ENCODE measurements around the gene MATR3. TPM values are rescaled to one million over a fixed set of nuclear protein-coding genes. Genes with fewer than 3 reads are reported as not detected.

MATR3 gene
- total and polyA plus RNA-seq, 2 of the 4 experiments (the other 2 are of a cell fraction) = 81.4 to 367 TPM

Small RNA genes lying within 50 kb of the gene (microRNA-seq; reads per million reads assigned to microRNA genes)
- not detected for gene RNA5SP195 (ENCODE audit: insufficient read depth, insufficient read length)
- gene SNORA74A (ENCODE audit: insufficient read depth, insufficient read length) = 72.3 reads per million, percentile 79 among the genes with 10 or more reads in this experiment
- not detected for gene SNORA74D (ENCODE audit: insufficient read depth, insufficient read length)

Small RNA genes lying within 50 kb of the gene (small RNA-seq; reads per million reads assigned to genes)
- gene RNA5SP195 = 0 reads per million in 5 experiments
- gene SNORA74A = 36.2 to 625 (median 182) reads per million in 5 experiments
- gene SNORA74D = 44.7 to 4,605 (median 117) reads per million in 5 experiments

Other genes starting within 250 kb of the MATR3 start
- gene SIL1, start 95.4 kb upstream of the MATR3 start, total RNA-seq (2012; rRNA removed) = 56.1 and 61.4 TPM in 2 replicates
- 66.0 and 80.7 TPM in 2 replicates for gene SIL1, start 95.4 kb upstream of the MATR3 start, polyA plus RNA-seq (2012; rRNA removed)
- 41.9 and 95.0 TPM in 2 replicates for gene PAIP2, start 48.1 kb downstream of the MATR3 start, total RNA-seq (2012; rRNA removed)
- gene PAIP2, start 48.1 kb downstream of the MATR3 start, polyA plus RNA-seq (2012; rRNA removed) = 48.8 and 59.5 TPM in 2 replicates
- not detected in 2 replicates for gene SLC23A1, start 89.6 kb downstream of the MATR3 start, total RNA-seq (2012; rRNA removed)
- not detected in 2 replicates for gene SLC23A1, start 89.6 kb downstream of the MATR3 start, polyA plus RNA-seq (2012; rRNA removed)
- not detected in 2 replicates for gene MZB1, start 96.2 kb downstream of the MATR3 start, total RNA-seq (2012; rRNA removed)
- gene MZB1, start 96.2 kb downstream of the MATR3 start, polyA plus RNA-seq (2012; rRNA removed) = not detected in 2 replicates
- under 0.01 TPM in 2 replicates for gene PROB1, start 101.4 kb downstream of the MATR3 start, total RNA-seq (2012; rRNA removed)
- gene PROB1, start 101.4 kb downstream of the MATR3 start, polyA plus RNA-seq (2012; rRNA removed) = 0.36 and 0.38 TPM in 2 replicates
- 4.3 and 4.4 TPM in 2 replicates for gene SPATA24, start 110.3 kb downstream of the MATR3 start, total RNA-seq (2012; rRNA removed)
- 3.8 and 4.1 TPM in 2 replicates for gene SPATA24, start 110.3 kb downstream of the MATR3 start, polyA plus RNA-seq (2012; rRNA removed)
- 9.2 and 11.1 TPM in 2 replicates for gene DNAJC18, start 145.8 kb downstream of the MATR3 start, total RNA-seq (2012; rRNA removed)
- 6.3 and 8.5 TPM in 2 replicates for gene DNAJC18, start 145.8 kb downstream of the MATR3 start, polyA plus RNA-seq (2012; rRNA removed)
- gene ECSCR, start 169.0 kb downstream of the MATR3 start, total RNA-seq (2012; rRNA removed) = 3.1 and 3.9 TPM in 2 replicates
- gene ECSCR, start 169.0 kb downstream of the MATR3 start, polyA plus RNA-seq (2012; rRNA removed) = 3.6 and 3.8 TPM in 2 replicates
- not detected in 2 replicates for gene SMIM33, start 177.3 kb downstream of the MATR3 start, total RNA-seq (2012; rRNA removed)
- not detected in 2 replicates for gene SMIM33, start 177.3 kb downstream of the MATR3 start, polyA plus RNA-seq (2012; rRNA removed)
- 18.6 and 20.6 TPM in 2 replicates for gene STING1, start 189.0 kb downstream of the MATR3 start, total RNA-seq (2012; rRNA removed)
- 61.5 and 63.5 TPM in 2 replicates for gene STING1, start 189.0 kb downstream of the MATR3 start, polyA plus RNA-seq (2012; rRNA removed)

Data from IMR-90 (cell line).